Smooth muscle cell of bladder (primary cell): ENCODE results near the gene ADAMTS13. TPM values are rescaled to one million over a fixed set of nuclear protein-coding genes. Genes with fewer than 3 reads are reported as not detected.

ENCODE experiments used
- total RNA-seq: library from RNA; depleted of rRNA; stranded (reverse); fragments of >200 nt; gene quantifications from 2 replicates; pipeline ENCODE4 v1.2.3, GENCODE V29; 2014

ADAMTS13 gene
- 1.00 and 2.2 TPM in 2 replicates for total RNA-seq

DNA sequence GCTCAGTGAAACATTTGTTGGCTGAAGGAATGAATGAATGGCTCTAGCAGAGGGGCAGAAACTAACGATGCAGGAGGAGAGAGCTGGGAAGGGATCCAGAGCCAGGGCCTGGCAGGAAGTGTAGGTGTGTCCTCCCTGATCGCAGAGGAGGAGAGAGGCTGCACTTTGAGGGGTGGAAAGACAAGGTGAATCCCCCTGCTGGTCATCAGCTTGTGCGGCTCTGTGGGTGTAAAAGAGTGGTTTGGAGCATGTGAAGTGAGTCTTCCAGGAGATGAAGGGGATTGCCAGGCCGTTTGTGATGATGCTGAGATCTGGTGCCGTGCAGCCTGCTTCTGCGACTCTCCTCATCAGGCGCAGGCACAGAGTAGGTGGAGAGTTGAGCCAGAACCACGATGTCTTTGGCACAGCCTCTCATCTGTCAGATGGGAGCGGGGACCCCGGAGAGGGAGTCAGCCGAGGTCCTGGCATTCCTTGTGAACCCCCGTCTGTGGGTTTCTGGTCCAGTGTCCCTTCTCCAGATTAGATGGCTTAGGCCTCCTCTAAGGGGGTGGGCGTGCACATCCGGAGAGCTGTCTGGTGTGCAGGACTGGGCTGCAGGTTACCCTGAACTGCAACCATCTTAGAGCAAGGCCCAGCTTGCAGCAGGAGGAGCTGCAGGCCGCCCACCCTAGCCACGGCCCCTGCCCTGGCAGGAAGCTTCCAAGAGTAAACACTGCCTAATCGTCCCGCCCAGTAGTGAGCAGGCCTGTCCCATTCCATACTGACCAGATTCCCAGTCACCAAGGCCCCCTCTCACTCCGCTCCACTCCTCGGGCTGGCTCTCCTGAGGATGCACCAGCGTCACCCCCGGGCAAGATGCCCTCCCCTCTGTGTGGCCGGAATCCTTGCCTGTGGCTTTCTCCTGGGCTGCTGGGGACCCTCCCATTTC is at the start of gene ADAMTS13:
TSS of gene ADAMTS13 (plus strand) at position 753 of the 928 bp plus-strand sequence. CDS start at position 830, 77 bp downstream.

DNA sequence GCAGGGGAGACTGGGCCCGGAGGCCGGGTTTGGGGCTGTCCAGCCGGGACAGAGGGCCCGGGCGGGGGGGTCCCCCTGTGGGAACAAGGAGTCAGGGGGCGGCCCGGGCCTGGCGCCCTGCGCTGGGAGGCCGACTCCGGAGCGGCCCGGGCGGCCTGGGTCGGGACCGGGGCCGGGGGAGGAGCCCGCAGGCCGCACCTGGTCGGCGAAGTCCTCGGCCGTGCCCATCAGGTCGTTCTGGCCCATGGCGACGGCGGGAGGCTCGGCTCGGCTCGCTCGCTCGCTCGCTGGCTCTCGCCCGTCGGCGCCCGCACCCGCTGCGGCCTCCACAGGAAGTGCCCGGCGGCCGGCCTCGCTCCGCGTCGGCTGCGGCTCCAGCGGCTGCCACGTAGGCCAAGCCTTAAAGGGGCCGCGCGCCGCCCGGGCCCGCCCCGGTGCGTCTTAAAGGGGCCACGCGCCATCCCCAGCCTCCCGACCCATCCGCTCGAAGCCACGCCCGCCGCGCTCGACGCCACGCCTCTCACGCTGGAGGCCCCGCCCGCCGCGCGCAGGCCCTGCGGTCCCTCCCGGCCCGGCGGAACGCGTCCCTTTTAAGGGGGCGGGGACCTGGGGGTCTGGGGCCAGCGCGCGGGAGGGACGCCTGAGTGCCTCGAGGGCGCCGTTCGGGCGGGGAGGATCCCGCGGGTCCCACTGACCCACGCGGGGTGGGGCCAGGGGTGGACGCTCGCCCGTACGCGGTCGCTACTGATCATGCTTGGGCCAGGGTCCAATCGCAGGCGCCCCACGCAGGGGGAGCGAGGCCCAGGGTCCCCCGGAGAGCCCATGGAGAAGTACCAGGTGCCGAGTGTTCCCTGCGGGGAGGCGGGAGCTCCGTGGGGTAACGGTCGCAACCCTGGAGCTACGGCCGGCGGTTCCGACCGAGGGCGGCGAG is 46.2 kb upstream of the ADAMTS13 start, which contains the start of the genes STKLD1 and SURF4:
TSS of gene STKLD1 (plus strand) at position 643 of the 931 bp plus-strand sequence. CDS start at position 751, 108 bp downstream.
TSS of gene SURF4 (minus strand) at position 337 of the 931 bp plus-strand sequence. CDS start at position 246, 91 bp downstream.

DNA sequence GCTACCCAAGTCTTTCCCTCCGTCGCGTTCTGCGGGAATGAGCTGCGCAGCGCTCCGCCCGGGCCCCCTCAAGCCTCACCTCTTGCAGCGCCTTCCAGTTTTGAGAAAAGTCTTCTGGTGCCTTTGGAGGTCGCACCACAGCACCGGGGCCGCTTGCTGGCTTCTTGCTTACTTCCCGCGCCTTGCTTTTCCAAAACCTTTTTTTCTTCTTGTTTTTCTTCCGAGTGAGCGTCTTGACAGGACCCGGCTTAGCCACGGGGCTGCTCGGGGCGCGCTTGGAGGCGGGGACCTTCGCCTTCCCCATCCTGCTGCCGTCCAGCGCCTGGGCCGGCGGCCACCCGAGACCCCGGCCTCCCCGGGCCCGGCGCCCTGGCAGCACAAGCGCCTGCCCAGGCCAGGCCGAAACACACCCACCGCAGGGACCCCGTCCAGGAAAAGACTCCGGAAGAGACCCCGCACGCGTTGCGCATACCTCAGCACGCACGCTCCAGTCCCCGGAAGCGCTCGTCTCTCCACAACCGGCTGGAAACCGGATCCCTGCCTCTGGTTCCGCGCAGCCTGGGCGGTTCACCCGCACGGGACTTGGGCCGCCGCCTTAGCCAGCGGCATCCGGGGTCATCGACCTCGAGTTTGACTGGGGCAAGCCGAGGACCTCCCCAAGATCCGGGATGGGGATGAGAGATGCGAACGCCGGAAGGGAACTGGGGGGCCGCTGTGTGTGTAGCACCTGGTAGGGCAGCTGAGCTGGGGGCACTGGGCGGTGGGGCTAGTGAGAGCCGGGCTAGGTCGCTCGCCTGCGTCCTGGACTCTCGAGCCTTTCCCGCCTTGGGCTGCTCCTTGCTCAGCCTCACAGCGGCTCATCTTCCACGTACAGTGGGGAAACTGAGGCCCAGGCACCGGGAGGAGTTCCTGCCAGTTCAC is 4.4 kb upstream of the ADAMTS13 start, which contains the start of gene REXO4:
TSS of gene REXO4 (minus strand) at position 470 of the 921 bp plus-strand sequence. CDS start at position 304, 166 bp downstream.

DNA sequence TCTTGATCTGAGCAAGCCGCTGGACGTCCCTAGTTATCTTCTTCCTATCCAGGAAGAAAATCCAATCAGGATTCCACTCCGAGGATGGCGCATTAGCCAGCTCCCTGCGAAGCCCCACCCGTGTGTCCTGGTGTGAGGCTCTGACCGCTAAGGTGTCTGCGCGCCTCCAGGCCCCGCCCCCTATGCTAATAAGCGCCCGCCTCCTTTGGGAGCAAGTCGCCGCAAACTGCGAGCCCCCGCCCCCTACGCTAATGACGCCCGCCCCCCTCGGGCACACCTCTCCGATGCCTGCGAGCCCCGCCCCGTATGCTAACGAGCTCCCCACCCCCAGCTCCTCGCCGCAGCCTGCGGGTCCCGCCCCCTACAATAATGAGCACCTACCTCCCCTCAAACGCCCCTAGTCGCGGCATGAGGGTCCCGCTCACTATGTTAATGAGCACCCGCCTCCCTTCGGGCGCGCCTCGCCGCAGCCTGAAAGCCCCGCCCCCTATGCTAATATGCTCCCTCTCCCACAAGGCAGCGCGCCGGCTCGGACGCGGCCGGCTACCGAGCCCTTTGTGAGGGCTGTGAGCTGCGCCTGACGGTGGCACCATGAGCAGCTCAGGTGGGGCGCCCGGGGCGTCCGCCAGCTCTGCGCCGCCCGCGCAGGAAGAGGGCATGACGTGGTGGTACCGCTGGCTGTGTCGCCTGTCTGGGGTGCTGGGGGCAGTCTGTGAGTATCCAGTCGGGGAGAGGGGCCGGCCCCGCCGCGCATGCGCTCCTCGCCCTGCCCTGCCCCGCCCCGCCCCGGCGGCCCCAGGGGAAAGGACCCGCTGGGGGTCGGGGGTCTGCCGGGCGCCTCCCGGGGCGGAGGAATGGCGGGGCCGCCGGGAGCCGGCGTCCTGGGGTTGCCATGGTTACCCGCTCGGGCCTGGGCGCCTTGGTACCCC is 37.6 kb downstream of the ADAMTS13 start, which contains the start of gene CACFD1:
TSS of gene CACFD1 (plus strand) at position 503 of the 929 bp plus-strand sequence. CDS start at position 592, 89 bp downstream.

DNA sequence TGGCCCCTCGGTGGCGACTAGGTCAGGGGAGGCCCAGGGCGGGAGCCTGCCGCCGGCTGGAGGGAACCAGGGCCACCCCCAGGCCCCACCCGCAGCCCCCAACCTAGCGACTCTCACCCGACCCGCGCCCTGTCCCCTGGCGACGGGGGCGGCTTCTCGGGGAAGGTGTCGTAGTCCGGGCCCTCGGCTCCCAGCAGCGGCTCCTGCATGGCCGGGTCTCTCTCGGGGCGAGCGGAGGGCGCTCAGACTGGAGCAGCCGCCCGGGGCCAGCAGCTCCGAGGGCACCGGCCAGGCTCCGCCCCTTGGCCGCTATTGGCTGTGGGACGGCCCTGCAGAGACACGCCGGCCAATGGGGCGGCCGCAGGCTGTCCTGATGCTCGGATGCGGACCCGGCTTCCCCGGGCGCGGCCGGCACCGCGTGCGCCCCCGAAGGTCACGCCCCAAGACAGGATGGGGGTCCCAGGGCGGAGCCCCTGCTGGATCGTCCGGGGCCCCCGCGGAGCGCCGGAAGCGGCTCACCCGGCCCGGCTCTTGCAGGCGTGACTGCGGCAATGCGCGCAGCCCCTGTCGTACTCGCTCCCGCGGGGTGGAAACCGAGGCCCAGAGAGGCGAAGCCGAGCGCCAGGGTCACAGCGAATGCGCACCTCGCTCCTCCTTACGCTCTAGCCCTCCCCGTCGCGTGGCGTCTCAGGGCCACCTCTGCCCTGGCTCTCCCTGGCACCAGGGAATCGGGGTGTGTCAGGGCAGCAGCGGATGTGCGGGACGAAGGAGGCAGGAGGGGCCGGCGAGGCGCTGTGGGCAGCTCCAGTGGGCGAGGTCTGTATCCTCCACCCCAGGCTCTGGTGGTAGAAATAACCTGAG is 56.9 kb downstream of the ADAMTS13 start, which contains the start of gene SLC2A6:
TSS of gene SLC2A6 (minus strand) at position 249 of the 861 bp plus-strand sequence. CDS start at position 209, 40 bp downstream.

Other genes starting within 250 kb of the ADAMTS13 start
- not detected in 2 replicates for gene OBP2B, start 213.1 kb upstream of the ADAMTS13 start, total RNA-seq
- not detected in 2 replicates for gene ABO, start 147.2 kb upstream of the ADAMTS13 start, total RNA-seq
- gene SURF6, start 86.2 kb upstream of the ADAMTS13 start, total RNA-seq = 7.4 and 11.6 TPM in 2 replicates
- 7.7 and 9.5 TPM in 2 replicates for gene MED22, start 74.2 kb upstream of the ADAMTS13 start, total RNA-seq
- 2,732 and 3,145 TPM in 2 replicates for gene RPL7A, start 74.1 kb upstream of the ADAMTS13 start, total RNA-seq
- 35.4 and 45.7 TPM in 2 replicates for gene SURF1, start 65.9 kb upstream of the ADAMTS13 start, total RNA-seq
- gene SURF2, start 65.8 kb upstream of the ADAMTS13 start, total RNA-seq = 9.8 and 11.6 TPM in 2 replicates
- 474 and 583 TPM in 2 replicates for gene SURF4, start 46.3 kb upstream of the ADAMTS13 start, total RNA-seq
- 0.55 and 0.57 TPM in 2 replicates for gene STKLD1, start 46.0 kb upstream of the ADAMTS13 start, total RNA-seq
- 14.5 and 16.3 TPM in 2 replicates for gene REXO4, start 4.4 kb upstream of the ADAMTS13 start, total RNA-seq
- gene CACFD1, start 37.6 kb downstream of the ADAMTS13 start, total RNA-seq = 6.5 and 8.4 TPM in 2 replicates
- 12.9 and 14.1 TPM in 2 replicates for gene SLC2A6, start 56.7 kb downstream of the ADAMTS13 start, total RNA-seq
- gene MYMK, start 102.6 kb downstream of the ADAMTS13 start, total RNA-seq = not detected in 2 replicates
- 2.3 TPM in 2 replicates for gene ADAMTSL2, start 112.3 kb downstream of the ADAMTS13 start, total RNA-seq
- gene FAM163B, start 187.0 kb downstream of the ADAMTS13 start, total RNA-seq = 0.18 and 0.28 TPM in 2 replicates
- not detected in 2 replicates for gene DBH, start 214.0 kb downstream of the ADAMTS13 start, total RNA-seq